IPS-18a (cell line): Measurements from ENCODE around the gene MAN2A2.

Experiments
- H3K27ac ChIP-seq: one replicate; pipeline ENCODE4 v1.5.1; 2013; ENCODE audit warnings: low read length
- H3K27me3 ChIP-seq: one replicate; pipeline ENCODE4 v1.6.1; 2013; ENCODE audit warnings: mild to moderate bottlenecking, low read length; ENCODE audit not compliant: control insufficient read depth, insufficient read depth
- H3K36me3 ChIP-seq: one replicate; pipeline ENCODE4 v1.6.1; 2013; ENCODE audit warnings: low read depth, low read length; ENCODE audit not compliant: control insufficient read depth
- H3K4me1 ChIP-seq: one replicate; pipeline ENCODE4 v1.6.1; 2013; ENCODE audit warnings: low read depth, low read length; ENCODE audit not compliant: control insufficient read depth
- H3K4me3 ChIP-seq: one replicate; pipeline ENCODE4 v1.5.1; 2013; ENCODE audit warnings: low read length
- H3K9ac ChIP-seq: one replicate; pipeline ENCODE4 v1.6.1; 2013; ENCODE audit warnings: mild to moderate bottlenecking, low read length, moderate library complexity
- H3K9me3 ChIP-seq: one replicate; pipeline ENCODE4 v1.6.1; 2013; ENCODE audit warnings: low read depth, low read length; ENCODE audit not compliant: control insufficient read depth

The MAN2A2 gene

DNA sequence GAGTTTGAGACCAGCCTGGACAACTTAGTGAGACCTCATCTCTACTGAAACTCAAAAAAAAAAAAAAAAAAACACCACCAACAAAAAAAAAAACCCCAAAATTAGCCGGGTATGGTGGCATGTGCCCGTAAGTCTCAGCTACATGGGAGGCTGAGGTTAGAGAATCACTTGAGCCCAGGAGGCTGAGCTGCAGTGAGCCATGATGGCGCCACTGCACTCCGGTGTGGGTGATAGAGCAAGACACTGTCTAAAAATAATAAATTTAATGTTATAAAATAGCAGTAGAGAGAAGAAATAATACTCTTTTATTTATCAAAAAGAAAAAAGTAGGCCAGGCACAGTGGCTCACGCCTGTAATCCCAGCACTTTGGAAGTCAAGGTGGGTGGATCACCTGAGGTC lies 69.0 kb downstream of the MAN2A2 start:
- no peaks in the 10 kb centered on the region for H3K9me3 ChIP-seq
- no peak overlapping the region for H3K9ac ChIP-seq
- H3K36me3 ChIP-seq = peaks cover 85% of the 10 kb centered on the region
- H3K4me1 ChIP-seq = no peaks in the 10 kb centered on the region
- no peak overlapping the region for H3K27ac ChIP-seq
- no peak overlapping the region for H3K4me3 ChIP-seq
- H3K27me3 ChIP-seq = no peaks in the 10 kb centered on the region
